ENCODE measurements around the gene ATP5F1E. TPM values are rescaled to one million over a fixed set of nuclear protein-coding genes. Genes with fewer than 3 reads are reported as not detected.
A peak's percentile ranks its signal among the peaks of the same experiment; 100 is the strongest.

The ATP5F1E gene
- total and polyA plus RNA-seq, 10 of the 15 experiments (the other 5 are each of a cell fraction or from before 2014, with no cell fraction given), result 49.0 to 407 (median 117) TPM

GRCh38 chr20:59042796-59043631, 10.9 kb upstream of the ATP5F1E start (continued):
- no peak for TF ChIP-seq EZH2 (IDR thresholded peaks at IDR 0.05; ENCODE audit: borderline replicate concordance, control insufficient read depth, low read depth, low read length)
- TF ChIP-seq IKZF1 (conservative IDR thresholded peaks at IDR 0.05), result peak; percentile 99
- TF ChIP-seq ZNF384 (IDR thresholded peaks at IDR 0.05; ENCODE audit: borderline replicate concordance, low read depth, low read length), result no peak
- TF ChIP-seq RUNX3 (IDR thresholded peaks at IDR 0.05; ENCODE audit: low read length), result no peak
- no peak for TF ChIP-seq POLR2AphosphoS2 (IDR thresholded peaks at IDR 0.05; ENCODE audit: low read depth, low read length)
- TF ChIP-seq, protein P1, sequence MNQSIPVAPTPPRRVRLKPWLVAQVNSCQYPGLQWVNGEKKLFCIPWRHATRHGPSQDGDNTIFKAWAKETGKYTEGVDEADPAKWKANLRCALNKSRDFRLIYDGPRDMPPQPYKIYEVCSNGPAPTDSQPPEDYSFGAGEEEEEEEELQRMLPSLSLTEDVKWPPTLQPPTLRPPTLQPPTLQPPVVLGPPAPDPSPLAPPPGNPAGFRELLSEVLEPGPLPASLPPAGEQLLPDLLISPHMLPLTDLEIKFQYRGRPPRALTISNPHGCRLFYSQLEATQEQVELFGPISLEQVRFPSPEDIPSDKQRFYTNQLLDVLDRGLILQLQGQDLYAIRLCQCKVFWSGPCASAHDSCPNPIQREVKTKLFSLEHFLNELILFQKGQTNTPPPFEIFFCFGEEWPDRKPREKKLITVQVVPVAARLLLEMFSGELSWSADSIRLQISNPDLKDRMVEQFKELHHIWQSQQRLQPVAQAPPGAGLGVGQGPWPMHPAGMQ (IDR thresholded peaks at IDR 0.05; ENCODE audit: borderline replicate concordance), result no peak
- TF ChIP-seq NKRF (conservative IDR thresholded peaks at IDR 0.05), result no peak
- TF ChIP-seq EGR1 (IDR thresholded peaks at IDR 0.05; ENCODE audit: borderline replicate concordance in 1 of 2, low read depth in 2 of 2, low read length in 2 of 2), result peak; percentile 48 to 66; a peak in 1 of 3 replicates
- 0 out of 2 replicates have a peak, but pooled peaks have one; percentile 16 for TF ChIP-seq GATAD2B (conservative IDR thresholded peaks at IDR 0.05; ENCODE audit: low read depth)

All from GM12878 (cell line).